Mucosa of descending colon (tissue), 3 donors: ENCODE data around the gene GDPD3. TPM values are rescaled to one million over a fixed set of nuclear protein-coding genes. Genes with fewer than 3 reads are reported as not detected.
A peak's percentile ranks its signal among the peaks of the same experiment; 100 is the strongest.

ENCODE experiments used
- ATAC-seq: fragments of 200-7000 bp; cut with Tn5 transposase; one replicate; pipeline ENCODE4 v1.9.1; 2020; ENCODE audit warnings: mild to moderate bottlenecking, moderate library complexity
- DNase-seq, 3 donors: peaks; one replicate each; pipeline ENCODE4 v3.0.0-alpha.2; 2020
- H3K36me3 ChIP-seq: fragments of 200-600 bp; one replicate; pipeline ENCODE4 v1.8.0; 2021; ENCODE audit warnings: low read depth, mild to moderate bottlenecking
- H3K4me1 ChIP-seq: fragments of 200-600 bp; one replicate; pipeline ENCODE4 v1.8.0; 2021; ENCODE audit warnings: low read depth, mild to moderate bottlenecking
- H3K4me3 ChIP-seq: fragments of 200-600 bp; one replicate; pipeline ENCODE4 v1.8.0; 2021; ENCODE audit warnings: mild to moderate bottlenecking
- H3K9me3 ChIP-seq: fragments of 200-600 bp; one replicate; pipeline ENCODE4 v1.8.0; 2021; ENCODE audit warnings: mild to moderate bottlenecking
- CTCF ChIP-seq: fragments of 200-600 bp; IDR thresholded peaks from one replicate; pipeline ENCODE4 v1.8.0; 2022; ENCODE audit warnings: antibody characterized with exemption, mild to moderate bottlenecking
- intact Hi-C, 2 donors: fragments of 100-400 bp; cut with DNase I in 1 of 2; cut with micrococcal nuclease in 1 of 2; formaldehyde crosslinking; loops; one replicate each; pipeline versions ENCODE4 v1.11.0 to v1.11.1; 2022; cut with DNase I, micrococcal nuclease
- total RNA-seq, 3 donors: library from RNA; stranded (reverse); fragmentation: NEBNext Ultra II Directional in 2 of 3; extraction: Animal tissue kit (Norgen Biotek cat#: 25700) in 2 of 3; gene quantifications; one replicate each; pipeline versions ENCODE4 v1.2.1 to v1.2.4, GENCODE V29; 2021 to 2023
- donor health status: DM: no; HTN: no; CAD: no; lungs with moderate emphysema.
- donor health status: DM: no; HTN: no; CAD: no.
- donor health status: DM: no; HTN: yes; CAD: no.

Gene GDPD3
- total RNA-seq, 3 donors from 2014 or later, result 29.6 to 75.3 (median 51.7) TPM

GRCh38 chr16:30149250-30149930 lies 36.1 kb upstream of the GDPD3 start:
- intact Hi-C loops, result no loop called here
- H3K9me3 ChIP-seq, result peaks cover 9% of the 10 kb centered on the region
- no peak overlapping the region for H3K4me3 ChIP-seq
- TF ChIP-seq CTCF, result no peak
- ATAC-seq (no peak), DNase-seq (peak in 1 of 3 donors; percentile 4)
- H3K4me1 ChIP-seq, result no peaks in the 10 kb centered on the region
- no peaks in the 10 kb centered on the region for H3K36me3 ChIP-seq

GRCh38 chr16:30147843-30148510 lies 34.6 kb upstream of the GDPD3 start:
- no peak for TF ChIP-seq CTCF
- peak in 1 of 3 donors; percentile 2 for DNase-seq
- H3K9me3 ChIP-seq, result peaks cover 9% of the 10 kb centered on the region
- H3K4me1 ChIP-seq, result no peaks in the 10 kb centered on the region
- H3K36me3 ChIP-seq, result no peaks in the 10 kb centered on the region
- intact Hi-C loops, result no loop called here
- no peak for ATAC-seq
- H3K4me3 ChIP-seq, result no peak overlapping the region

- TF ChIP-seq CTCF, result no peak
- intact Hi-C loops, result no loop called here
Observed at GRCh38 chr16:30145657-30146056, 32.3 kb upstream of the GDPD3 start.

GRCh38 chr16:30144917-30145316 lies 31.6 kb upstream of the GDPD3 start:
- peaks cover 6% of the 10 kb centered on the region for H3K4me1 ChIP-seq
- intact Hi-C loops, result no loop called here
- no peak for TF ChIP-seq CTCF
- no peak overlapping the region for H3K4me3 ChIP-seq
- no peaks in the 10 kb centered on the region for H3K36me3 ChIP-seq
- H3K9me3 ChIP-seq, result peaks cover 9% of the 10 kb centered on the region
- no peak for DNase-seq
- no peak for ATAC-seq

More at GRCh38 chr16:30145657-30146056, 32.3 kb upstream of the GDPD3 start:
- Histone ChIP-seq H3K36me3 (no peaks in the 10 kb centered on the region), H3K4me1 (no peaks in the 10 kb centered on the region), H3K4me3 (no peak overlapping the region), H3K9me3 (peaks cover 9% of the 10 kb centered on the region)
- DNase-seq (no peak), ATAC-seq (no peak)

GRCh38 chr16:30144017-30144416 lies 30.7 kb upstream of the GDPD3 start:
- DNase-seq (peak in 1 of 3 donors; percentile 1), ATAC-seq (no peak)
- no peaks in the 10 kb centered on the region for H3K36me3 ChIP-seq
- no peak overlapping the region for H3K4me3 ChIP-seq
- intact Hi-C loops, result no loop called here
- peaks cover 2% of the 10 kb centered on the region for H3K9me3 ChIP-seq
- peaks cover 9% of the 10 kb centered on the region for H3K4me1 ChIP-seq
- TF ChIP-seq CTCF, result no peak
